Measurements from ENCODE around the gene CAMK4. TPM values are rescaled to one million over a fixed set of nuclear protein-coding genes. Genes with fewer than 3 reads are reported as not detected.

Gene CAMK4
- total and polyA plus RNA-seq, 2 of the 8 experiments (the other 6 are each of a cell fraction or from before 2014, with no cell fraction given), result 1.8 to 8.3 TPM

GRCh38 chr5:111321376-111321775 lies 97.2 kb downstream of the CAMK4 start:
- FAIRE-seq (no peak), DNase-seq (ENCODE audit: low read depth in 1 of 2, low spot score in 2 of 2) (no peak)
- H2BK5ac ChIP-seq (ENCODE audit: low read depth, low read length), result no peak overlapping the region
- H3K23ac ChIP-seq (ENCODE audit: insufficient read length), result no peak overlapping the region
- H2AFZ ChIP-seq (ENCODE audit: low read length), result no peak overlapping the region
- no peaks in the 10 kb centered on the region for H3K79me2 ChIP-seq (ENCODE audit: control insufficient read depth in 1 of 2, insufficient read depth in 2 of 2, low read length in 2 of 2)
- H3K14ac ChIP-seq (ENCODE audit: insufficient read length), result no peak overlapping the region
- no peak overlapping the region for H2AK5ac ChIP-seq (ENCODE audit: low read depth, low read length)
- no peak overlapping the region for H3K56ac ChIP-seq (replicated peaks; ENCODE audit: insufficient read length, low read depth, low read length)
- H4K8ac ChIP-seq (ENCODE audit: extremely low read depth, insufficient read depth, low read length), result no peak overlapping the region
- no peak overlapping the region for H2BK20ac ChIP-seq (ENCODE audit: low read length)
- H3K18ac ChIP-seq (ENCODE audit: extremely low read depth, low read length), result no peak overlapping the region
- H2BK15ac ChIP-seq (ENCODE audit: low read length), result no peak overlapping the region
- H3K27me3 ChIP-seq (replicated peaks in 1 of 4; ENCODE audit: control insufficient read depth in 3 of 4, extremely low read depth in 1 of 4, insufficient read depth in 3 of 4, low read length in 3 of 4), result no peaks in the 10 kb centered on the region
- no peak overlapping the region for H2BK12ac ChIP-seq (ENCODE audit: low read depth, low read length)
- H3K9ac ChIP-seq (replicated peaks in 1 of 4; ENCODE audit: extremely low read depth in 1 of 4, low read depth in 3 of 4, low read length in 3 of 4), result no peak overlapping the region
- no peak overlapping the region for H3K27ac ChIP-seq (ENCODE audit: low read depth, low read length)
- H2BK120ac ChIP-seq (replicated peaks; ENCODE audit: low read depth, low read length), result no peak overlapping the region
- no peak overlapping the region for H3K4me3 ChIP-seq (ENCODE audit: extremely low read depth in 1 of 4, insufficient read depth in 2 of 4, low read depth in 3 of 4, low read length in 4 of 4)
- no peaks in the 10 kb centered on the region for H3K4me1 ChIP-seq (replicated peaks in 1 of 4; ENCODE audit: control insufficient read depth in 3 of 4, insufficient read depth in 4 of 4, low read length in 3 of 4)
- H3K4me2 ChIP-seq (ENCODE audit: insufficient read depth in 1 of 2, low read depth in 2 of 2, low read length in 2 of 2), result no peak overlapping the region
- CTCF ChIA-PET (ENCODE audit: partially characterized antibody), result no interaction called here
- no peaks in the 10 kb centered on the region for H3K9me3 ChIP-seq (ENCODE audit: insufficient read depth in 2 of 2, low read depth in 1 of 2, low read length in 1 of 2)
- no peak overlapping the region for H3K4ac ChIP-seq (replicated peaks; ENCODE audit: insufficient read length, low read depth, low read length)
- no peaks in the 10 kb centered on the region for H3K79me1 ChIP-seq (ENCODE audit: low read depth, low read length)
- POLR2A ChIA-PET (ENCODE audit: partially characterized antibody), result no interaction called here
- H4K20me1 ChIP-seq (replicated peaks in 1 of 2; ENCODE audit: control insufficient read depth in 1 of 2, insufficient read depth in 2 of 2, low read length in 2 of 2), result no peaks in the 10 kb centered on the region
- H4K5ac ChIP-seq (ENCODE audit: insufficient read length, low read depth, low read length), result no peak overlapping the region
- H3K23me2 ChIP-seq (ENCODE audit: low read depth, low read length), result no peaks in the 10 kb centered on the region
- no peak overlapping the region for H4K91ac ChIP-seq (replicated peaks; ENCODE audit: insufficient read length, low read length)
- no peaks in the 10 kb centered on the region for H3K36me3 ChIP-seq (ENCODE audit: control insufficient read depth in 2 of 4, insufficient read depth in 4 of 4, low read length in 3 of 4)
- no peak for TF ChIP-seq CTBP2 (IDR thresholded peaks at IDR 0.05; ENCODE audit: borderline replicate concordance, insufficient read depth, insufficient read length, low read length)
- no peak for TF ChIP-seq MAFK (IDR thresholded peaks at IDR 0.05; ENCODE audit: low read depth, low read length)
- TF ChIP-seq TCF12 (IDR thresholded peaks at IDR 0.05; ENCODE audit: low read depth, low read length), result no peak
- TF ChIP-seq, protein P1, sequence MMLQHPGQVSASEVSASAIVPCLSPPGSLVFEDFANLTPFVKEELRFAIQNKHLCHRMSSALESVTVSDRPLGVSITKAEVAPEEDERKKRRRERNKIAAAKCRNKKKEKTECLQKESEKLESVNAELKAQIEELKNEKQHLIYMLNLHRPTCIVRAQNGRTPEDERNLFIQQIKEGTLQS (IDR thresholded peaks at IDR 0.05; ENCODE audit: insufficient read depth, low read depth, low read length), result no peak
- TF ChIP-seq RXRA (IDR thresholded peaks at IDR 0.05; ENCODE audit: insufficient read depth, low read depth, low read length), result no peak
- no peak for TF ChIP-seq GABPA (IDR thresholded peaks at IDR 0.05; ENCODE audit: borderline replicate concordance, insufficient read depth, low read length)
- no peak for TF ChIP-seq CREB1 (IDR thresholded peaks at IDR 0.05)
- TF ChIP-seq SIN3A (conservative IDR thresholded peaks at IDR 0.05 in 1 of 2, IDR thresholded peaks at IDR 0.05 in 1 of 2; ENCODE audit: low read depth in 1 of 2, low read length in 2 of 2), result no peak
- no peak for TF ChIP-seq GTF2F1 (IDR thresholded peaks at IDR 0.05; ENCODE audit: borderline replicate concordance, low read depth, low read length)
- TF ChIP-seq CBX8 (IDR thresholded peaks at IDR 0.05; ENCODE audit: borderline replicate concordance, low read depth, low read length), result no peak
- TF ChIP-seq, protein P2, sequence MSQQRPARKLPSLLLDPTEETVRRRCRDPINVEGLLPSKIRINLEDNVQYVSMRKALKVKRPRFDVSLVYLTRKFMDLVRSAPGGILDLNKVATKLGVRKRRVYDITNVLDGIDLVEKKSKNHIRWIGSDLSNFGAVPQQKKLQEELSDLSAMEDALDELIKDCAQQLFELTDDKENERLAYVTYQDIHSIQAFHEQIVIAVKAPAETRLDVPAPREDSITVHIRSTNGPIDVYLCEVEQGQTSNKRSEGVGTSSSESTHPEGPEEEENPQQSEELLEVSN (IDR thresholded peaks at IDR 0.05), result no peak

Measured in H1 (cell line).